Tibial artery (tissue), 4 donors: ENCODE measurements around the gene GALNT17.

Experiments used
- DNase-seq, 2 donors: peaks; one replicate each; pipeline ENCODE4 v3.0.0-alpha.2; 2019
- H3K27ac ChIP-seq, 2 donors: fragments of 200-600 bp; sonication (generic) in 1 of 2; 1 replicate in 1 of 2; 2 replicates in 1 of 2; pipeline ENCODE4 v1.5.1; 2018 to 2019; ENCODE audit warnings: mild to moderate bottlenecking in 1 of 2
- H3K27me3 ChIP-seq, 2 donors: fragments of 200-600 bp; sonication (generic) in 1 of 2; one replicate each; pipeline versions ENCODE4 v1.5.1 to v1.6.0; 2016 to 2019
- H3K36me3 ChIP-seq, 3 donors: fragments of 200-600 bp; sonication (generic) in 2 of 3; one replicate each; pipeline ENCODE4 v1.5.1; 2016 to 2019; ENCODE audit warnings: mild to moderate bottlenecking in 2 of 3
- H3K4me1 ChIP-seq, 4 donors: fragments of 200-600 bp; sonication (generic) in 2 of 4; 1 replicate in 3 of 4; 2 replicates in 1 of 4; pipeline ENCODE4 v1.5.1; 2016 to 2019
- H3K4me3 ChIP-seq, 2 donors: fragments of 200-600 bp; sonication (generic) in 1 of 2; 1 replicate in 1 of 2; 2 replicates in 1 of 2; pipeline ENCODE4 v1.5.1; 2018 to 2019; ENCODE audit warnings: mild to moderate bottlenecking in 2 of 2
- H3K9me3 ChIP-seq, 3 donors: fragments of 200-600 bp; sonication (generic) in 1 of 3; one replicate each; pipeline ENCODE4 v1.5.1; 2016 to 2019
- CTCF ChIP-seq, 2 experiments: fragments of 200-600 bp in 1 of 2; fragments of 450-650 bp in 1 of 2; IDR thresholded peaks; one replicate each; pipeline ENCODE4 v1.5.1; 2017 to 2019; ENCODE audit warnings: antibody characterized with exemption in 2 of 2, mild to moderate bottlenecking in 1 of 2, moderate library complexity in 1 of 2
- intact Hi-C: fragments of 100-400 bp; cut with DNase I; formaldehyde crosslinking; loops from one replicate; pipeline ENCODE4 v1.15.0; 2023; ENCODE audit warnings: low total_unique reads

The GALNT17 gene

GRCh38 chr7:71220210-71220695 is 88.3 kb downstream of the GALNT17 start:
- Histone ChIP-seq H3K36me3 (no peaks in the 10 kb centered on the region), H3K27ac (peak overlapping the region; percentile 69 to 81), H3K4me1 (peaks cover 0 to 41% (median 8%) of the 10 kb centered on the region in 4 donors), H3K4me3 (no peak overlapping the region), H3K27me3 (no peaks in the 10 kb centered on the region), H3K9me3 (peaks cover 0 to 16% (median 9%) of the 10 kb centered on the region in 3 donors)
- intact Hi-C loops: no loop called here
- peak; percentile 37 to 39 for TF ChIP-seq CTCF (IDR thresholded peaks at IDR 0.05)
- peak in 1 of 2 donors; percentile 71 for DNase-seq

GRCh38 chr7:71221049-71221448 is 89.1 kb downstream of the GALNT17 start:
- no peaks in the 10 kb centered on the region for H3K36me3 ChIP-seq
- intact Hi-C loops: no loop called here
- H3K27me3 ChIP-seq: no peaks in the 10 kb centered on the region
- H3K27ac ChIP-seq: peak overlapping the region; percentile 69 to 81
- DNase-seq: no peak
- H3K4me1 ChIP-seq: peaks cover 0 to 41% (median 8%) of the 10 kb centered on the region in 4 donors
- TF ChIP-seq CTCF (IDR thresholded peaks at IDR 0.05): no peak
- peaks cover 0 to 16% (median 9%) of the 10 kb centered on the region in 3 donors for H3K9me3 ChIP-seq
- H3K4me3 ChIP-seq: no peak overlapping the region

- intact Hi-C loops: no loop called here
- no peak for TF ChIP-seq CTCF (IDR thresholded peaks at IDR 0.05)
- Histone ChIP-seq H3K36me3 (no peaks in the 10 kb centered on the region), H3K27me3 (no peaks in the 10 kb centered on the region), H3K4me1 (peaks cover 0 to 41% (median 8%) of the 10 kb centered on the region in 4 donors), H3K27ac (peak overlapping the region; percentile 69 to 81), H3K4me3 (no peak overlapping the region), H3K9me3 (peaks cover 0 to 16% (median 9%) of the 10 kb centered on the region in 3 donors)
- DNase-seq: no peak
Observed at GRCh38 chr7:71221549-71221948, 89.6 kb downstream of the GALNT17 start.

- Histone ChIP-seq H3K4me1 (peaks cover 0 to 41% (median 10%) of the 10 kb centered on the region in 4 donors), H3K4me3 (no peak overlapping the region), H3K27me3 (no peaks in the 10 kb centered on the region), H3K36me3 (no peaks in the 10 kb centered on the region), H3K27ac (no peak overlapping the region), H3K9me3 (no peaks in the 10 kb centered on the region)
- DNase-seq: no peak
- intact Hi-C loops: no loop called here
- TF ChIP-seq CTCF (IDR thresholded peaks at IDR 0.05): no peak
Observed at GRCh38 chr7:71227126-71227525, 95.2 kb downstream of the GALNT17 start.

GRCh38 chr7:71229148-71229547 is 97.2 kb downstream of the GALNT17 start:
- H3K36me3 ChIP-seq: no peaks in the 10 kb centered on the region
- no peaks in the 10 kb centered on the region for H3K27me3 ChIP-seq
- H3K27ac ChIP-seq: peak overlapping the region; percentile 33 to 45
- no peaks in the 10 kb centered on the region for H3K9me3 ChIP-seq
- no peak for TF ChIP-seq CTCF (IDR thresholded peaks at IDR 0.05)
- intact Hi-C loops: no loop called here
- peaks cover 0 to 22% (median 8%) of the 10 kb centered on the region in 4 donors for H3K4me1 ChIP-seq
- DNase-seq: peak; percentile 41 to 76
- no peak overlapping the region for H3K4me3 ChIP-seq
